Measurements from ENCODE around the gene IRF4.
"Not testable (repeated sequence)": the region's sequence is repeated elsewhere in the genome, so short reads cannot be mapped to it uniquely, and the experiment has no call there.

IRF4 gene

GRCh38 chr6:366389-367297, 24.9 kb upstream of the IRF4 start:
- no peak for DNase-seq

GRCh38 chr6:367298-367794, 24.2 kb upstream of the IRF4 start:
- DNase-seq, result no peak

GRCh38 chr6:367891-368630, 23.5 kb upstream of the IRF4 start:
- no peak for DNase-seq

- no peak for DNase-seq
Measured at GRCh38 chr6:369559-370431, 21.8 kb upstream of the IRF4 start.

GRCh38 chr6:370555-370954, 21.0 kb upstream of the IRF4 start:
- DNase-seq, result no peak

GRCh38 chr6:371851-372250, 19.7 kb upstream of the IRF4 start:
- DNase-seq, result not testable (repeated sequence)

- DNase-seq, result no peak
Measured at GRCh38 chr6:372336-372911, 19.1 kb upstream of the IRF4 start.

- no peak for DNase-seq
Measured at GRCh38 chr6:373031-373430, 18.5 kb upstream of the IRF4 start.

GRCh38 chr6:373773-374724, 17.5 kb upstream of the IRF4 start:
- DNase-seq, result no peak

GRCh38 chr6:374956-375355, 16.6 kb upstream of the IRF4 start:
- DNase-seq, result no peak

- DNase-seq, result no peak
Measured at GRCh38 chr6:376827-377640, 14.5 kb upstream of the IRF4 start.

GRCh38 chr6:377641-378020, 13.9 kb upstream of the IRF4 start:
- not testable (repeated sequence) for DNase-seq

GRCh38 chr6:378090-378957, 13.2 kb upstream of the IRF4 start:
- DNase-seq, result no peak

GRCh38 chr6:378958-379409, 12.6 kb upstream of the IRF4 start:
- no peak for DNase-seq

- DNase-seq, result no peak
Measured at GRCh38 chr6:379410-380181, 12.0 kb upstream of the IRF4 start.

- DNase-seq, result no peak
Measured at GRCh38 chr6:380234-381218, 11.0 kb upstream of the IRF4 start.

- no peak for DNase-seq
Measured at GRCh38 chr6:381742-382461, 9.7 kb upstream of the IRF4 start.

Data from activated naive CD4-positive, alpha-beta T cell treated with Interleukin-2 at 50 U/mL for 16 hours (primary cell).